Esophagus squamous epithelium (tissue), 4 donors: Measurements from ENCODE around the gene MAT2A.

Experiments
- CTCF ChIP-seq, 6 experiments: fragments of 450-650 bp in 4 of 6; fragments of 200-600 bp in 2 of 6; sonication (generic) in 2 of 6; IDR thresholded peaks; one replicate each; pipeline ENCODE4 v1.5.1; 2016 to 2019; ENCODE audit warnings: antibody characterized with exemption in 6 of 6, mild to moderate bottlenecking in 4 of 6, moderate library complexity in 4 of 6
- POLR2A ChIP-seq, 4 donors: fragments of 450-650 bp; IDR thresholded peaks; one replicate each; pipeline ENCODE4 v1.6.1; 2017; ENCODE audit warnings: antibody characterized with exemption in 4 of 4, mild to moderate bottlenecking in 4 of 4, moderate library complexity in 3 of 4

GRCh38 chr2:85589181-85589580 is 50.2 kb downstream of the MAT2A start:
- TF ChIP-seq POLR2A (IDR thresholded peaks at IDR 0.05) (no peak), CTCF (IDR thresholded peaks at IDR 0.05) (no peak)
